Activated naive CD8-positive, alpha-beta T cell treated with anti-CD3 and anti-CD28 coated beads, Interleukin-2, amount 50 U/mL, for 24 hours (primary cell): Measurements from ENCODE around the gene TMEM258.

Experiments
- ATAC-seq: fragments of 150-1000 bp; cut with Tn5 transposase; one replicate; pipeline ENCODE4 v1.10.0; 2021
- DNase-seq: peaks from one replicate; pipeline ENCODE4 v3.0.0; 2021
- H3K27ac Mint-ChIP-seq: one replicate; pipeline ENCODE4 v1.8.0; 2021; ENCODE audit warnings: mild to moderate bottlenecking, mixed read lengths
- H3K27me3 Mint-ChIP-seq: one replicate; pipeline ENCODE4 v1.8.0; 2021; ENCODE audit warnings: mixed read lengths
- H3K36me3 Mint-ChIP-seq: one replicate; pipeline ENCODE4 v1.8.0; 2021; ENCODE audit warnings: low read depth, mixed read lengths
- H3K4me1 Mint-ChIP-seq: one replicate; pipeline ENCODE4 v1.8.0; 2021; ENCODE audit warnings: mixed read lengths
- H3K4me3 Mint-ChIP-seq: one replicate; pipeline ENCODE4 v1.8.0; 2021; ENCODE audit warnings: mild to moderate bottlenecking, moderate library complexity, mixed read lengths
- H3K9me3 Mint-ChIP-seq: one replicate; pipeline ENCODE4 v1.8.0; 2021; ENCODE audit warnings: mixed read lengths

Gene TMEM258

GRCh38 chr11:61744181-61744580 lies 48.2 kb downstream of the TMEM258 start:
- no peak for DNase-seq
- Mint-ChIP-seq H3K4me3 (no peak overlapping the region), H3K27me3 (peaks cover 2% of the 10 kb centered on the region)

DNA sequence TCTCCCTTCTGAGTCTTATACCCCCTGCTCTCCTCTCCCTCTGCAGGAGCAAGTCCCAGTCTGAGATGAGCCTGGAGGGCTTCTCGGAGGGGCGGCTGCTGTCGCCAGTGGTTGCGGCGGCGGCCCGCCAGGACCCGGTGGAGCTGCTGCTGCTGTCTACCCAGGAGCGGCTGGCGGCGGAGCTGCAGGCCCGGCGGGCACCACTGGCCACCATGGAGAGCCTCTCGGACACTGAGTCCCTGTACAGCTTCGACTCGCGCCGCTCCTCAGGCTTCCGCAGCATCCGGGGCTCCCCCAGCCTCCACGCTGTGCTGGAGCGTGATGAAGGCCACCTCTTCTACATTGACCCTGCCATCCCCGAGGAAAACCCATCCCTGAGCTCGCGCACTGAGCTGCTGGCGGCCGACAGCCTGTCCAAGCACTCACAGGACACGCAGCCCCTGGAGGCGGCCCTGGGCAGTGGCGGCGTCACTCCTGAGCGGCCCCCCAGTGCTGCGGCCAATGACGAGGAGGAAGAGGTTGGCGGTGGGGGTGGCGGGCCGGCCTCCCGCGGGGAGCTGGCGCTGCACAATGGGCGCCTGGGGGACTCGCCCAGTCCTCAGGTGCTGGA lies 48.8 kb downstream of the TMEM258 start:
- ATAC-seq (no peak), DNase-seq (no peak)
- Mint-ChIP-seq H3K27ac (no peak overlapping the region), H3K9me3 (no peaks in the 10 kb centered on the region), H3K4me3 (no peak overlapping the region), H3K36me3 (no peaks in the 10 kb centered on the region), H3K27me3 (no peaks in the 10 kb centered on the region), H3K4me1 (no peaks in the 10 kb centered on the region)

More at GRCh38 chr11:61744181-61744580, 48.2 kb downstream of the TMEM258 start:
- Mint-ChIP-seq H3K9me3 (no peaks in the 10 kb centered on the region), H3K36me3 (no peaks in the 10 kb centered on the region), H3K4me1 (no peaks in the 10 kb centered on the region), H3K27ac (no peak overlapping the region)
- ATAC-seq: no peak

- ATAC-seq (no peak), DNase-seq (no peak)
- no peaks in the 10 kb centered on the region for H3K27me3 Mint-ChIP-seq
- H3K4me3 Mint-ChIP-seq: no peak overlapping the region
- no peaks in the 10 kb centered on the region for H3K9me3 Mint-ChIP-seq
- H3K36me3 Mint-ChIP-seq: no peaks in the 10 kb centered on the region
- H3K27ac Mint-ChIP-seq: no peak overlapping the region
- no peaks in the 10 kb centered on the region for H3K4me1 Mint-ChIP-seq
Measured at GRCh38 chr11:61742391-61742790, 50.0 kb downstream of the TMEM258 start.

DNA sequence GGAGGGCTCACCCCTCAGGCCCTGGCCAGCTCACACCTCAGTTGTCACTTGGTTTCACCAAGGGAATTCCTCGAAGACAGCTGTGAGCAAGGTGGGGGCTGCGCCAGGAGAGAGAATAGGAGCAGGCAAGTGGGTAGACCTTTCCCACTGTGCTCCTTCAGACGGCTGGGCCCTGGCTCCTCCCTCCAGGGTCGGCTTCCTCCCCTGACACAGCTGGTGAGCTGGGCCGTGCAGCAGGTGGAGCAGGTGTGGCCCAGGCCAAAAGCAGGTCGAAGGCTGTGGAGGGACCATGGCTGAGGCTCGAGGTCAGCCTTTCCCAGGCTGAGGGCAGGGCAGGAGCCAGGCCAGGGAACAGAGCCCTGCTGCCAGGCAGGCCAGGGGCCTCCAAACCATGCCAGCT lies 52.4 kb downstream of the TMEM258 start:
- Mint-ChIP-seq H3K27ac (no peak overlapping the region), H3K36me3 (no peaks in the 10 kb centered on the region), H3K9me3 (no peaks in the 10 kb centered on the region), H3K27me3 (no peaks in the 10 kb centered on the region), H3K4me1 (no peaks in the 10 kb centered on the region), H3K4me3 (no peak overlapping the region)
- no peak for ATAC-seq
- no peak for DNase-seq

GRCh38 chr11:61739413-61739812 lies 53.0 kb downstream of the TMEM258 start:
- no peaks in the 10 kb centered on the region for H3K4me1 Mint-ChIP-seq
- no peak for ATAC-seq
- no peak overlapping the region for H3K27ac Mint-ChIP-seq
- DNase-seq: no peak
- H3K9me3 Mint-ChIP-seq: no peaks in the 10 kb centered on the region
- no peak overlapping the region for H3K4me3 Mint-ChIP-seq
- no peaks in the 10 kb centered on the region for H3K36me3 Mint-ChIP-seq
- no peaks in the 10 kb centered on the region for H3K27me3 Mint-ChIP-seq
